A172 (cell line): ENCODE measurements around the gene C1QTNF1. TPM values are rescaled to one million over a fixed set of nuclear protein-coding genes. Genes with fewer than 3 reads are reported as not detected.

Experiments
- DNase-seq: peaks from one replicate; pipeline ENCODE4 v3.0.0-alpha.2; 2015; ENCODE audit warnings: low spot score
- total RNA-seq: library from RNA; depleted of rRNA; stranded (reverse); fragments of >200 nt; shearing (Covaris generic); gene quantifications from 2 replicates; pipeline ENCODE4 v1.2.3, GENCODE V29; 2014

The C1QTNF1 gene
- total RNA-seq, 1 experiment from 2014 or later = 6.5 TPM

- DNase-seq = no peak
These were observed 31.3 kb upstream of the C1QTNF1 start for GRCh38 chr17:78992542-78993212.

GRCh38 chr17:78993241-78993956 is 30.6 kb upstream of the C1QTNF1 start:
- peak; percentile 32 for DNase-seq

GRCh38 chr17:78993981-78994671 is 29.8 kb upstream of the C1QTNF1 start:
- no peak for DNase-seq

GRCh38 chr17:78995022-78995760 is 28.8 kb upstream of the C1QTNF1 start:
- no peak for DNase-seq

DNA sequence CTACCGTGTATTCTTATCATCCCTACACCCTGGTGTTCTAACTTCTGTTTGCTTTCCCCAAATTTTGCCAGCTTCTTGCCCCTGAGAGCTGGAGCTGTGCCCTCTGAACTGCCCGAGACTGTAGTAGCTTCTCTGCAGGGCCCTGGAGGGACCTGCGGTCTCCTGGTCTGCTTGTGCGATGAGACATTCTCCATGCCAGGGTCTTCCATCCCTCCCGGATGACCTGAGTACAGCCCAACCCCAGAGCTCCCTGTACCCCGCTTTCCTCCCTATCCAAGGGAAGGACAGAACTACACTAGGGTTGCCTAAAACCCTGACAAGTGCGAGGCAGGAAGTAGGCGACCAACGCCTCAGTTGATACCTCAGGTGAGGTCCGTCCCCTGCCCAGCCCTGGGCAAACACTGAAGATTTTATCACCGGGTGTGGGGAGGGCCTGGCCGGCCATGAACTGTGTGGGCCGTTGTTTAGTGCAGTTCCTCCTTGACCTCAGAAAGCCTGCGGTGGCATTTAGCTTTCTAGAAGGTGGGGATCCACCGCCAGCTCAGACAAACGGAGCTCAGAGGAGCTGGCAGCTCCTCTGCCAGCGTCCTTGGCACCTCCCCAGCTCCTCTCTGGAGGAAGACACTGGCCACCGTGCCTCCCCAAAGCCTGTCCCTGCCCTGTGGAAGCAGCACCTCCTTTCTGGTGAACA is 28.1 kb upstream of the C1QTNF1 start:
- no peak for DNase-seq

DNA sequence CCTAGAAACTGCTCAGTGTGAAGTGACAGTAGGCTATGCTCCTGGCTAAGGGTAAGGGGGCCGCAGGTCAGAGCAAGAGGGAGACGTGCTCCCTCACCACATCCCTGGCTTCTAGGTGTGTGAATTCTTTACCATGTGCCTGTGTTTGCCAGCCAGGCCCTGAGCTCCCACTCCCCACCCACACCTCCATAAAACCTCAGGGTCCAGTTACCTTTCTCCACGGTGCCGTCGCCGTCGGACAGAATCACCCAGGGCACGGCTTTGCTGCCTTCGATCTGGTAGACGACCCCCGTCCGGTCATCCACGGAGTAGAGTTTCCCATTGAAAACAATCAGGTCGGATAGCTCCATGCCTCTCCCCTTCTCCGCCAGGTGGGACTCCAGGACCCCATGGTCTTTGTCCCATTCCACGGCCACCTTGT is 27.2 kb upstream of the C1QTNF1 start:
- DNase-seq = no peak

DNA sequence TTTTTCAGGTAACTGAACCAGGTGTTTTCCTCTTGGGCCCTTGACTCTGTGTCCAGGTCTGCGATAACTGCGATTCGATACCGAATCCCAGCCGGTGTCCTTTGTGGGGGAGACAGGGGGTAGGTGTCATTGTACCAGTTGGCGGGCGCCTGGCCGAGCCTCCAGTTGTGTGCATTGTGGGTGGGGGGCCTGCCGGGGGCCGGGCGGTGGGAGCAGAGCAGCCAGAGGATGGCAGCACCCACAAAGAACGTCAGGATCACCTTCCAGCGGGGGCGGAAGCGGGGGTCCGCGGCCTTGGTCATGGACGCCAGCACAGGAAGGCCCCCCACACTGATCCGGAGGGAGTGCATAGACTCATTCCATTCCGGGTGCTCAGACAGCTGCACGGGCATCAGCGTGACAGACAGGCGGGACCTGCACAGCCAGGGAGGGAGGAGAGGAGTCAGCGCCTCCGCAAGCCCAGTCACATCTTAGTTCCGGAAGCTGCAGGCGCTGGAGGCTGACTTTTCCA is 26.7 kb upstream of the C1QTNF1 start:
- no peak for DNase-seq

DNA sequence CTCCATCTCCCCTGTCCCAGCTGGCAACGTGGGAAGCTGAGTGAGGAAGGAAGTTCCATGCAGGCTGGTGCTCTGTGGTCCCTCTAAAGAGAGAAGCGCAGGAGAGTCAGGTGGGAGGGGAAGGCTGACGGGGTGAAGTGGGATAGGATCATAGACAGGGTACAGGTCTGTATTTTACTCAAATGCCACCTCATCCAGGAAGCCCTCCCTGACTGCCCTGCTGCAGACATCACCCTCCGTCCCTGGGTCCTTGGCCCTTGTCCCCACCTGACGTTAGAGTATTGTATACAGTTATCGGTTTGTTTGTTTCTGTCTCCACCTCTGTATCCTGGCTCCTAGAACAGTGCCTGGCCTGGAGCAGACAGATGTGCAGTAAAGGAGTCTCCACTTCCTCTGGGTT is 26.1 kb upstream of the C1QTNF1 start:
- DNase-seq = no peak

GRCh38 chr17:78998311-78999055 is 25.5 kb upstream of the C1QTNF1 start:
- no peak for DNase-seq

DNA sequence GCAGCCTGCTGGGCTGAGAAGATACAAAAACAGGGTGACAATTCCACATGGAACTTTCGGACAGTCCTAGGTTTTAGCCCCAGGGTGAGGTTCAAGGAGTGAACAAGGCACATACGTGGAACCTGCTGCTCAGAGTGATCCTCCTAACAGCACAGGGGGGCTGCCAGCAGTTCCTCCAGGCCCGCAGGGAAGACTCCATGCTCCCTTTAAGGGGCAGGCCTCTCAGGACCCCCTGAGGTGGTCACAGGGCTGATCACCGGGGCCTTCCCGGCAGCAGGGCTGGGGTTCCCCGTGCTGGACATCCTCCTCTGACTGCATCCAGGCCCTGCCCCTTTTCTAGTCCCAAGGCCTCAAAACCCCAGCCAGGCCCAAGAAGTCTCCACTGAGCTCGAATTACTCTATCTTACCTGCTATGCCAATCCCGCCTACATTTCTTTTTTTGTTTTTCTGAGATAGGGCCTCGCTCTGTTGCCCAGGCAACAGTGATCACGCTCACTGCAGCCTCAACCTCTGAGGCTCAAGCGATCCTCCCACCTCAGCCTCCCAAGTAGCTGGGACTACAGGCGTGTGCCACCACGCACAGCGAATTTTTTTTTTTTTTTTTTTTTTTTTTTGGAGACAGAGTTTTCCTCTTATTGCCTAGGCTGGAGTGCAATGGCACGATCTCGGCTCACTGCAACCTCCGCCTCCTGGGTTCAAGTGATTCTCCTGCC is 24.8 kb upstream of the C1QTNF1 start:
- DNase-seq = no peak

GRCh38 chr17:78999947-79000395 is 24.0 kb upstream of the C1QTNF1 start:
- DNase-seq = no peak

DNA sequence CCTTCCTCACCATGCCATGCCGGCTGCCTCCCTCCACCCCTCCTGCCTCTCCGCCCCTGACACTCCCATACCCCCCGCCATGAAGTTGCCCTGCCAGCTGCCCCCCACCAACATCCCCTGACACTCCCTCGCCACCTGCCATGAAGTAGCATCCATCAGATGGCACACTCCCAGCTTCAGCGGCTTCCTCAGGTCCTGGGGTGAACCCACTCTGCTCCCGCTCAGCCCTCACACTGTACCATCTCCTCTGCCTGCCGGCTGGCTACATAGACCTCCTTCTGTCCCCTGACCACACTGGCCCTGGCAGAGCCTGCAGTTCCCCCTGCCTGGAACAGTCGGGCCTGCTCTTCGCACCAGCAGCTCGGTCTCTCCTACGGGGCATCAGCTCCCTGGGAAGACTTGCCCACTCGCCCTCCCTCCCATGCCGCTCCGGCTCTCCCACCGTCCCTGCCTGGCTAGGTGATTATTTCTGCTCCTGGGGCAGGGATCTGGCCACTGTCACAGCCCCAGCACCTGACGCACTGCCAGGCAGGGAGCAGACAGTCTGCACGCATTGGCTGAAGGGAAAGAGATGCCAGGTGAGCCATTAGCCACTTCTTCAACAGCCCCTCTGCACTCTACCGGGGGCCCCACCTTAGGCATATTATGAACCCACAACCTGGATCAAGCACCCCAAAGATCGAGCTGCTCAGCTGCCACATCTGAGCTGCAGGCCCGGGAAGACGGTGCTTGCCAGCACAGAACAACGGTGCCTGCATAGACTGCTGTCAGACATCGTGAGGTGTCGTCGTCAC is 23.4 kb upstream of the C1QTNF1 start:
- no peak for DNase-seq

GRCh38 chr17:79001190-79002020 is 22.6 kb upstream of the C1QTNF1 start:
- DNase-seq = no peak

- DNase-seq = no peak
These were observed 21.7 kb upstream of the C1QTNF1 start for GRCh38 chr17:79002291-79002690.

DNA sequence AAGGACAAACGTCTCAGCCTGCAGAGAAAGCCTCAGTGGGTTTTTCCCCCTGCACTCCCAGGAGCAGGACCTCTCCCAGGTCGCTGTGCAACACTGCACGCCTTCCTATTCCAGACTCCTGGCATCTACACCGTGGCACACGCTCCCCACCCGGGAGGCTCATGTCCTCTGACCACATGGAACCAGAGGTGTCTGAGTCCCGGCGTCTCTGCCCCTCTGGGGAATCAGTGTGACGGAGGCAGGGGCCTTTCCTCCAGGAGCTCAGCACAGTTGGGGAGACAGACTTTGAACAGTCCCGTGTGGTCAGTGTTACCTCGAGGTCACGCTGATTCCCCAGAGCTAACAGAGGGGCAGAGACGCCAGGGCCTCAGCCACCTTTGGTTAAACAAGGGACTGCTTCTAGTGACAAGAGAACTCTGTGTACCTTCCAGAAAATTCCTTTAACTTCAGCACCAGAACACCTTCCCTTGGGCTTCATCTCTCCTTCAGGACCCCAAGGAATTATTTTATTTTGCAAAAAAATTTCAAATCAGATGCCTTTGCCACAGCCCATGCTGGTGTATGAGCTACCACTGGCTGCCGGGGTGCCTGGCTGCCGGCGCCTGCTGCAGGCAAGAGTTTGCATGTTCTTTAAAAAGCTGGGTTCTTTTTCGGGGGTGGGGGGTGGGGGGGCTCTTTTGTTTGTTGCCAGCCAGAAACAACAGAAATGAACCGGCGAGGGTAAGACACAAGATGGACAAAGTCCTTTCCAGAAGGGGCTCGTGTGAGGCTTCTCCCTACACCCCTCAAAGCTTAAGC is 21.0 kb upstream of the C1QTNF1 start:
- no peak for DNase-seq

- no peak for DNase-seq
These were observed 20.1 kb upstream of the C1QTNF1 start for GRCh38 chr17:79003661-79004411.
